Astrocyte (in vitro differentiated cells and primary cell): Measurements from ENCODE around the gene LIMK1.

Experiments
- CTCF ChIP-seq: IDR thresholded peaks from 2 replicates; pipeline ENCODE4 v1.5.1; 2011; ENCODE audit warnings: low read depth, mild to moderate bottlenecking, inconsistent platforms, low read length, moderate library complexity; ENCODE audit not compliant: insufficient read depth
- EZH2 ChIP-seq: IDR thresholded peaks from 2 replicates; pipeline ENCODE4 v1.6.1; 2012; ENCODE audit warnings: mild to moderate bottlenecking, low read length, inconsistent platforms; ENCODE audit not compliant: insufficient read depth

GRCh38 chr7:74056096-74056915 lies 27.3 kb upstream of the LIMK1 start:
- TF ChIP-seq CTCF (no peak), EZH2 (no peak)
